DMS114 treated with DMSO at 0.1 percent for 48 hours (cell line): Measurements from ENCODE around the gene TNFRSF11A.
A peak's percentile ranks its signal among the peaks of the same experiment; 100 is the strongest.

ENCODE experiments used
- DNase-seq: peaks from one replicate; lab custom pipeline; 2025; ENCODE audit not compliant: unreplicated experiment; lab: John Stamatoyannopoulos, UW

Gene TNFRSF11A

DNA sequence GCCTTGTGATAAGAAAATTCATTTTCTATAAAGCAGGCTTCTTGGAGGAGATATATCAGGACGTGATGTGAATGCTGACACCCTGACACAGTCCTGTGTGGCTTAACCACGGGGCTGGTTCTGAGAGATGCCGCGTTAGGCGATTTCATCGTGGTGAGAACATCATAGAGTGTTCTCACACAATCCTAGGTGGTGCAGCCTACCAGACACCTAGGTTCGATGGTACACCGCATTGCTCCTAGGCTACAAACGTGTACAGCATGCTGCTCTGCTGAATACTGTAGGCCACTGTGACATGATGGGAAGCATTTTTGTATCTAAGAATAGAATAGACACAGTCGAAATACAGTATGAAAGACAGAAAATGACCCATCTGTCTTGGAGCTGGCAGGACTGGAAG, 82.5 kb downstream of the TNFRSF11A start:
- no peak for DNase-seq

DNA sequence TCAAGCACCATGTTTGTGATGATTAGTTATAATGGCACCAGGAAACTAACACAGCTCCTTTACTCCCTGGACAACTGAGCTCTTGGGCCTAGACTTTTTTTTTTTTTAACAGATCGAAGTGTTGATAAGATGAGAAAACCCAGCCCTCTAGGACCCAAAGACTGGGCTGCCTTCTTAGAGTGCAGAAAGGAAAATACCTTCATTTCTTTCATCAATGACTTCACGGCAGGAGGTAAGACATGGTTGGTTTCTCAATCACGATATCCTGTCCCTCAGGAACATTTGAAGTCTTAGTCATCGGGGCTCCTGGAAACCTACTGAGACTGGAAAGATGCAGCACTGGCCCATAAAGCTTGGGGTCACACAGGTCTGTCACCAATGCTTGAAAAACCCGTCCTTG, 84.7 kb downstream of the TNFRSF11A start:
- DNase-seq: no peak

DNA sequence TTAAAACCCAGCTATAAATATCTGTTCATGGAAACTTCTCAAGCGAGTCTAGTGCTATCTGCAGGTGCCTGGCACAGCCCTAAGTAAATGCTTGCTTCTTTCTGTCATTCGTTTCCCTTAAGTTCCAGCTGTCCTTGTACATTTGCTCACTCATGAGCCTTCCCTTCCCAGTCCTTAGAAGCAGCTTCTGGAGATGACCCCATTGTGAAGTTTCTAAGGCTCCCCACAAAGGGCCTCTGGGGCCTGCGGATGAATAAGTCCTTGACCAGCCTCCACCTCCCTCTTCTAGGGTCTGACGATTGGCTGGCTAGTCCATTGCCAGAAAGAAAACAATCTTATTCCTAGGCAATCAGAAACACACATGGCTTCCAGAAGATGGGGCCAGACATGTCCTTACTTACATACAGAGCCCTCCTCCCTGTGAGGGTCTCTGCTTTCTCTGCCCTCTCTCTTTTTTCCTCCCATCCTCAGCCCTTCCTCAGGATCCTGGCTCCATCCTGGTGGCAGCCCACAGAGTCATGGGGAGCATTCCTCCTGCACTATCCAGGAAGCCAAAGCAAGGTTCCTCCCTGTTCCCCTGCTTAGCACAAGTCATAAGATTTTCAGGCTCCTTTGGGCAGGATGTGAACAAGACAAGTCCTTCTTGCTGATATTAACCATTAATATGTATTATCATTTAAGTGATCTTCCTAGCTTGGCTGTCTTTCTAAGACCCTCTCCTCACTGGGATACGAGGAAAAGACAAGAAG, 87.3 kb downstream of the TNFRSF11A start:
- no peak for DNase-seq

DNA sequence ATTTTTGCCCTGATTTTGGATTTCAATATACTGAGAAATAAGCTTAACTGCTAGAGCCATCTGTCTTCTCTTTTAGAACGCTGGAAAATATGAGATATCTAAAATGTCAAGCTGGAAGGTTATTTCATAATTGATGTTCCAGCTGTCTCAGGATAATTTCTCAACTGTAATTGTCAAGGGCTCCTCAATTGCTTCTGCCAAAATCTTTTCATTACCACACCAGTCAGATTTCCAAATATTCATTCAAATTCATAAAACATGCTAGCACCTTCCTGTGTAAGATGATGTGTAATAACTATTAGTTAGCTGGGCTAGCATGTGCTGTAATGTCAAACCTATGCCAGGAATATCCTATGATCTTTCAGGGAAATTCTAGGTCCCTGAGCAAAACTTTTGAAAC, 88.1 kb downstream of the TNFRSF11A start:
- no peak for DNase-seq

DNA sequence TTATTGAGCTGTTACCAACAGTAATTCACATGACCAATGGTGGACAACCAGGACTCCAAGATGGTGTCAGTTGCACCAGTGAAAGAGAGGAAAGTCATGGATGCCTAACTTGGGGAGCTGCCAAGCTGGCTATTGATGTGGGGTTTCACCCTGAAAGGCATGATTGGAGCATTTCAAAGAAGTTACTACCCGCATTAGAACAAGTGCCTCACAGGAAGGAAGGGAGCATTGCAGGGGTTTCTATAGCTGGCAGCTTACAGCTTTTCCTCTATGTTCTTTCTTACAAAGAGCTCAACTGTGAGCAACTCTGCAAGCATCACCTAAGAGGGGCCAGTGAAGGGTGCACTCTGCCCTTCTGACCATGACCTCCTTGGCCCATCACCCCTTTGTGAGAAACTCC, 93.1 kb downstream of the TNFRSF11A start:
- no peak for DNase-seq

DNA sequence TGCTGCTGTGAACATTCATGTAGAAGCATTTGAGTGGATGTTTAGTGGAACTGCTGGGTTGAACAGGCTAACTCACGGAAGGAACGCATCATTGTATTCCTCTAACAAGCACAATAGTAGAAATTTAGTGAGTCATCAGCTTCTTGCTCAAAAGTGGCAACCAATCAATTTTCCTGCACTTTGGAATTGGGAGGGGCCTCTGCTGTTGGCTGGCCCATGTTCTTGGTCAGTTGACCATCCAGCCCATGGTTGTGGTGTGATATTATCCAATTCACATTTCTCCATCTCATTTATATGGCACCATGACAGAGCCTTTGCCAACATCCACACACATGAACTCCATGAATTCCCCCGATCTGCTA, 95.0 kb downstream of the TNFRSF11A start:
- DNase-seq: no peak

DNA sequence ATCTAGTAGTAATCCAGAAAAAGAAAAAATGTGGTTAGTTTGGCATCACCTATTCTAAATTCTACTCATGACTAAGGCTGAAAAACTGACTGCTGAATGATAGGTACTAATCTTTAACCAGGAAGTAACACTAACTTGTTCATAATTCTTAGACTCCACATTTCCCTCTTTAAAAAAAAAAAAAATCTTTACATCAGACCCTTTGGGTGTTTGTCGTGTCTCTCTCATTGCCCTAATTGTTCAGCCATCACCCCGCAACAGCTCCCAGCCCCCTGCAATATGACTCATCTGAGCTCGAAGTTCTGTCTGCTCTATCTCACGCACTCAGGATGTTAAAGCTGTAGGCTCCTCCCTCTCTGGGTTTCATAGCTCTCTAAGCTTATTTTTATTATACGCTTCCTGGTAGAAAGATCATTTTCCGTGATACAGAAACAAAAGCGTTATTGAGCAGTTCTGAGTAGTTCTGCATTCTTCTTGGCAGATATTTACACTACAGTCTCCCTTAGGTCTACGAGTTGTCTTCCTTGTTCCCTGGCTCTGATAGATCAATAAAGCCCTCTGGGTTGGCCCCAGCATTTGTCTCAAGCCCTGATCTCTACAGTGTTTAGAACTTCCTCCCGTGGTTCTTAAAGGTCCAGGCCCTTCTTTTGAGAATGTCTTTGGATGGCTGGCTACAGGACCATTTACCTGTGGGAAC, 95.6 kb downstream of the TNFRSF11A start:
- no peak for DNase-seq

DNA sequence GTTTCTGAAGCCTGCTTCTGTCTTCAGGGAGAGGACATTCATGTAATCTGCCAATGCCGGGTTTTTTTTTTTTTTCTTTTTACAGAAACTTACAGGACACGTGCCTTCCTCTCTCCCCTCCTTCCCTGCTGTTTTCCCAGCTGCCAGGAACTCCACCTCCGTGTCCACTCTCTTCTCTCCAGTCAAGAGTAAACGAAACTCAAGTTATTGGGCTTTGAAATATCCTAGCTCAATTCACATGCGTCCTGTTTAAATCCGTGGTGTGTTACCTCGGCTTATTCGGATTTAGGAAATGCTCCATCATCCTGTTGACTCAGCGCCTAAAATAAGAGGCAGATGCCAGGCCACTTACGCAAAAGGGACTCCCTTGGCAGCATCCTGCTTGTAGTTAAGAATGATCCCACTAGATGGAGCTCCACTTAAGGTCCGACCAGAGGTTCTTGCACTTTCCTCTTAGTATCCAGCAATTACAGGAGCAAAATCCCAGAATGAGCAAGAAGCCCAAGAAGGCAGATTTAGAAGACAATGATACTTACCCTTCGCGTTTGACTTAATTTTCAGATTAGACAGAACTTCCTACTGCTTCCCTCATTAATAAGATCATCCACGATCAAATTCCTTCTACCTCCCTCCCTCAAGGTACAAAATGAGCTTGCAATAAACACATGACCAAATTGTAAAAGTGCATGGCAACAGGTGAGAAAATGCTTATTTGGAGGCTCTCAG, 100.5 kb downstream of the TNFRSF11A start:
- DNase-seq: peak; percentile 56

DNA sequence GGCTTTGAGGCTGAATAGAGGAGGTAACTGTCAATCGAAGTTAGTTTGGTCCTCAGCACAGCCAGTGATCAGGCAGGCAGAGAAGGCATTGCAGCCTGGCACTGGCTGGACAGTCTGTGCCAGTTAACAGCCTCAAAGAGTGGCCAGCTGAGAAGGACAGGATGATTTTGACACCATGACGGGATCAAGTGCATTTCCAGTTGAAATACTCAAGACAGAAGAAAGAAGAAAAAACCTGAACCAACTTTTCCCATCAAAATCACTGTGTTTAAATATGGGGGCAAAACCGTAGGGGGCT, 101.0 kb downstream of the TNFRSF11A start:
- DNase-seq: no peak

DNA sequence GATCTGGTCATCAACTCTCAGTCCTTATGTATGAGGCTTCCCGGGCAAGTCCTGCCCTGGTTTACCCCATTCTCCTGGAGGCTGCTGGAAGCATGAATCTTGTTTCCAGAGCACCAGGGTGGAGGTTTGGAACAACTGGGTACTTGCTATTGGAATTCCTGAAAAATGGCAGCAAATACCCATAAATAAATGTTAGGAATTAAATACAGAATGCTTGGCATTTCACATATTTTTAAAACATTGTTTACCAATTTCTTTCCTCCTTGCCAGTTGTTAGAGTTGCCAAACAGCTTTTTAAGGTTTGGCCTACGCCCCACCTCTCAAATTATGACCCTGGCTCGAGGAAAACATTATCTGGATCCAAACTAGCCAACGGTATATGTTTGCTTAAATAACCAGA, 107.1 kb downstream of the TNFRSF11A start:
- no peak for DNase-seq

DNA sequence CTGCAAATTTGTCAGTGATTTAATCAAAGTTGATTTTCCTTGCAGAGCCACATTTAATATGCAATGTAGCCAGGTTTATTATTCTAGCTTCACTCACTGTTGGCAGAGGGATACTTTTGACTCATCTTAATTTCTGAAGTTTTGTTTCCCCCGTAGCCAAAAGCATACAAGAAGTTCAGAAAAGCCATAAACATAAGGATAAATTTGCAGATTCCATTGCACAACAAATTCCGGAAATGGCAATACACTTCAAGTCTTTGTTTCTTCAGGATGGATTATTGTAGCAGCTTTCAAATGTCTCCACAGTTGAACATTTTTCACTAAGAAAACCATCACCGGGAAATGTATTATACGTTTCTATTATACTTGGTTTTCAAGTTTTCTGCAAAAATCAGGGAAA, 109.7 kb downstream of the TNFRSF11A start:
- DNase-seq: no peak

DNA sequence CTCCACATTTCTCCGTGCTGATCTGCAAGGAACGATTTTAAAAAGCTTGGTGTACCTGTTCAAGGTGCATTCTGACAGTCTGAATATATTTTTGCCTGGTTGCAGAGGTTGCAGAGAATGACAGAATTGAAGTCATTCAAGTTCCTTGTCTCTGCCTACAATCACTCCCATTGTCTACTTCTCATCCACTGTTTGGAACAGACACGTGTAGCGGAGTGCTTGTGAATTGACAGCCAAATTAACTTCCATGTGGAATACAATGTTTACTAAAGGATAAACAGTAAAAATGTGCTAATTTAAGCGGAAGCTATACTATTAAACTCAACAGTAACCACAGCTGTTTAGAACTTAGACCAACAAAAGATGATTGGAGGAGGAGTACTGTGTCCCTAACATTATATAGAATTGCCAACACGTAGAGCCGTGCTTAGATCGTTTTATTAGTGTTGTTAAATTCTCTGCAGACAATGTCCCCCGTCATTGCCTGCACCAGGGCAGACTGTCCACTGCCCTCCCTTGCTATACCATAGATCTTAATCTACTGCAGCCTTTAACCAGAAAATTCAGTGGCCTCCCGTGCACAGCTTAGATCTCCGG, 110.4 kb downstream of the TNFRSF11A start:
- no peak for DNase-seq

DNA sequence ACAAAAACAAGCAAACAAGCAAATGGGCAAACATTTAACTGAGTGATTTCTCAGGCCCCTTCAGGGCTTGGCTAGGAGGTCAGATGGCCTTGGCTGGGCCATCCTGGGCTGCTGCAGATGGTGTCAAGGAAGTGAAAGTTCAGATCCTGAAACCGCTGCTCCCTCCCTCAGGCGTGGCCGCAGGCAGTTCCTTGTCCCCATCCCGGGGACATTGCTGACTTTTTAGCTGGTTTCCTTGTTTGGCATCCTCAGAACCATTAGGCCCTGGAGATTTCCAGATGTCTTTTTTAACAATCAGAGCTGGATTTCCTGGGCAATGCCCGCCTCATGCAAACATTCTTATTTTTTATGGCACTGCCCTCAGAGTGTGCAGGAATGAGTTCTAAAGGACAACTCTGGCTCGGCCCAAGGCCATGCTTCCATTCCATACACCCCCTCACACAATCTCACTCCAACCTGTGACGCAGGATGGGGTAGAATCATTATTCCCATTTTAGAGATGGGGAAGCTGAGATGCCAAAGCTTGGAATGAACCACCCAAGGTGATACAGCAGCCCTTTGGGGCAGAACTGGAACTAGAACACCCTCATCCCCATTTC, 111.6 kb downstream of the TNFRSF11A start:
- DNase-seq: no peak

DNA sequence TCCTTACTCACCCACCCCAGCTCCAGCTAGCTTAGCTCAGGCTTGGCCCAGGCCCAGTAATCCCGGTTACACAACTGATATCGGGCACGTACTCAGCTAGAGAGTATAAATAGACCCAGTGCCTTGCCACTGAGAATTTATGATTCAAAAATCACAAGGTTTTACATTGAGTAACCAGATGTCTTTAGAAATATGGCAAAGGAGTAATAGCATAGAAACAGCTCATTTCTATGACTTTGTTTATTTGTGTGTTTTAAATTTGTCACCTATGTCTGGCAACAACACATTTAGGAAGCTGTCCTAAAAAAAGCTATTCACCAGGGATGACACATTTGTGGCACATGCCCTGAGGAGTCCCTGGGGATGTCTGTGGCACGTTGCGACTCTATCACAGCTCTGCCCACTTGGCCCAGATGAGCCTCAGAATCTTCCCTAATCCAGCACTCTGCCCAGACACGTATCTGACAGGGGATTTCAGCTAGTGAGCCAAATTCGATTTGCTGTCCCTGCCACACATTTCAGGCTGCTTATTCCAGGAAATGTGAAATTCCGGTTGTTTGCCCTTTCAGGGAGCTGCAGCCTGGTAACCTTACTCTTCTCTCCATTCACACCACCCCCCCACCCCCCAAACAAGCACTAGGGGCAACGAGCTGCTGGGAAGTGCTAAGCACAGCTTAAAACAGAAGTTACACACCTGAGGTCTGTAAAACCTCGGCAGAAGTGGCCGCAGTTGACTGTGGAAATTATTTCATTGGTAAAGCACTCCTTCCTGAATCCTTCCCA, 112.3 kb downstream of the TNFRSF11A start:
- DNase-seq: no peak

DNA sequence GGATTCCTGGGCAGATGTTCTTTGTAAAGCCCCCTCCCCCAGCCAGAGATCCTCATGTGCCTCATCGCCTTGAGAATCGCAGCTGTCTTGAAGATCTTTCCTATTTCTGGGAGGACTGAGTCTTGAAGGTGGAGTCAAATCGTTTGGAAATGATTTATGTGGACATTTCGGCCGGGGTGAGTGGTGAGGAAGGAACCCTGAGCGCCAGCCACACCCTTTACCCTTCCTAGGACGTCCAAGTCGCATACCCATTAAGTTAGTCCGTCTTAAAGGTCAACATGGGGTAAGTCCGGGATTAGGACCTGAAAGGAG, 112.9 kb downstream of the TNFRSF11A start:
- DNase-seq: no peak

DNA sequence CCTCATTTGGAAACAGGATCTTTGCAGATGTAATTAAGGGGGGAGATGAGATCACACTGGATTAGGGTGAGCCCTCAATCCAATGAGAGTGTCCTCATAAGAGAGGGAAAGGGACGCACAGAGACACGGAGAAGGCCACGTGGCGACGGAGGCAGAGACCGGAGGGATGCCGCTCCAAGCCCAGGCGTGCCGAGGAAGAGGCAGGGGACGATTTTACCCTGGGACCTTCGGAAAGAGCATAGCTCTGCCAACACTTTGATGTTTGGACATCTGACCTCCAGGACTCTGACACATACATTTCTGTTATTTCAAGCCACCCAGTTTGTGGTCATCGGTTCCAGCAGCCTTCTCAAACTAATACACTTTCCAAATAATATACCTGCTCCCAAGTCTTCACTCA, 113.3 kb downstream of the TNFRSF11A start:
- no peak for DNase-seq

DNA sequence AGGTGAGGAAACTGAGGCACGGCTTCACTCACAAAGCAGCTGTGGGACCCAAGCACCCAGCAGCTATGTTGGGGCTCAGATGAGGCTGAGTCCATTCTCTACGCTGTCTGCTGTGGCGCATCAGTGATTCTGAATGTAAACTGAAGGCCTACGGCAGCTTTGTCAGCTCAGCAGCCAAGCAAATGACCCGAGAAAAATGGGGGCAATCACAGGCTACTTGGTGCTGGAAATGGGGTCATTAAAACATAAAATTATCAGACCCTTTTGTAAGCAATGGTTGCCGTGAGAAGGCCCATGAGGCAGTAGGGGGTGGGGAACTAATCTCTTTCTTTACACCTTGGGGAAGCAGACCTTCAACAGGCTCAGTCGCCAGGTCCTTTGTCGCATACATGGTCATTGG, 113.8 kb downstream of the TNFRSF11A start:
- no peak for DNase-seq
